Activated CD8-positive, alpha-beta memory T cell treated with anti-CD3 and anti-CD28 coated beads, Interleukin-2, amount 10 ng/mL, durations not matched to agents 7 days and 5 days (primary cell): ENCODE data around the gene VWA5A. TPM values are rescaled to one million over a fixed set of nuclear protein-coding genes. Genes with fewer than 3 reads are reported as not detected.
"Not testable (repeated sequence)": the region's sequence is repeated elsewhere in the genome, so short reads cannot be mapped to it uniquely, and the experiment has no call there.

Source experiments
- ATAC-seq: fragments of 150-1000 bp; cut with Tn5 transposase; one replicate; pipeline ENCODE4 v1.10.0; 2021; ENCODE audit warnings: moderate library complexity
- CTCF ChIA-PET: fragments of 350-600 bp; sonication (Branson Sonifier 250); formaldehyde crosslinking; loops from one replicate; lab custom pipeline; 2021; ENCODE audit warnings: antibody characterized with exemption; lab: Charles Lee
- DNase-seq: peaks from one replicate; pipeline ENCODE4 v3.0.0-alpha.2; 2020
- H3K27ac Mint-ChIP-seq: one replicate; pipeline ENCODE4 v1.8.0; 2021; ENCODE audit warnings: mild to moderate bottlenecking, mixed read lengths
- H3K27me3 Mint-ChIP-seq: one replicate; pipeline ENCODE4 v1.8.0; 2021; ENCODE audit warnings: mixed read lengths
- H3K36me3 Mint-ChIP-seq: one replicate; pipeline ENCODE4 v1.8.0; 2021; ENCODE audit warnings: mild to moderate bottlenecking, mixed read lengths
- H3K4me1 Mint-ChIP-seq: one replicate; pipeline ENCODE4 v1.8.0; 2021; ENCODE audit warnings: mixed read lengths
- H3K4me3 Mint-ChIP-seq: one replicate; pipeline ENCODE4 v1.8.0; 2021; ENCODE audit warnings: mild to moderate bottlenecking, moderate library complexity, mixed read lengths
- H3K9me3 Mint-ChIP-seq: one replicate; pipeline ENCODE4 v1.8.0; 2022; ENCODE audit warnings: low read depth, mixed read lengths
- total RNA-seq, 2 experiments: library from RNA; stranded (reverse); gene quantifications; one replicate each; pipeline ENCODE4 v1.2.3, GENCODE V29; 2021

The VWA5A gene
- total RNA-seq, 2 experiments from 2014 or later = 4.1 to 4.8 TPM

- H3K27me3 Mint-ChIP-seq = peaks cover 35% of the 10 kb centered on the region
- H3K9me3 Mint-ChIP-seq = no peaks in the 10 kb centered on the region
- H3K4me1 Mint-ChIP-seq = peaks cover 2% of the 10 kb centered on the region
- ATAC-seq (no peak), DNase-seq (no peak)
- no peak overlapping the region for H3K27ac Mint-ChIP-seq
- CTCF ChIA-PET = no interaction called here
- no peak overlapping the region for H3K4me3 Mint-ChIP-seq
- H3K36me3 Mint-ChIP-seq = no peaks in the 10 kb centered on the region
Measured at GRCh38 chr11:124108156-124108555, 7.1 kb upstream of the VWA5A start.

- Mint-ChIP-seq H3K4me3 (no peak overlapping the region), H3K9me3 (no peaks in the 10 kb centered on the region), H3K36me3 (no peaks in the 10 kb centered on the region), H3K27ac (no peak overlapping the region), H3K4me1 (peaks cover 8% of the 10 kb centered on the region), H3K27me3 (peaks cover 29% of the 10 kb centered on the region)
- CTCF ChIA-PET = interaction anchor here (1.2 to 1.3 kb wide), 2 partner anchors 10 to 86 kb away, joined by 3 to 4 read pairs; no protein-coding TSS in a partner anchor
- DNase-seq = no peak
- ATAC-seq = no peak
Measured at GRCh38 chr11:124109377-124109776, 5.9 kb upstream of the VWA5A start.

- no peak overlapping the region for H3K27ac Mint-ChIP-seq
- CTCF ChIA-PET = interaction anchor here (1.3 kb wide), 1 partner anchor 85 kb away, joined by 3 read pairs; no protein-coding TSS in a partner anchor
- peaks cover 14% of the 10 kb centered on the region for H3K4me1 Mint-ChIP-seq
- peaks cover 24% of the 10 kb centered on the region for H3K27me3 Mint-ChIP-seq
- H3K9me3 Mint-ChIP-seq = no peaks in the 10 kb centered on the region
- ATAC-seq = no peak
- H3K36me3 Mint-ChIP-seq = no peaks in the 10 kb centered on the region
- no peak for DNase-seq
- no peak overlapping the region for H3K4me3 Mint-ChIP-seq
Measured at GRCh38 chr11:124110201-124110600, 5.0 kb upstream of the VWA5A start.

- no peak for DNase-seq
- Mint-ChIP-seq H3K27me3 (peaks cover 10% of the 10 kb centered on the region), H3K27ac (no peak overlapping the region), H3K4me1 (peaks cover 24% of the 10 kb centered on the region), H3K36me3 (peaks cover 3% of the 10 kb centered on the region), H3K9me3 (no peaks in the 10 kb centered on the region), H3K4me3 (no peak overlapping the region)
- CTCF ChIA-PET = interaction anchor here (0.9 kb wide), 1 partner anchor 515 kb away, joined by 3 read pairs; no protein-coding TSS in a partner anchor
- ATAC-seq = no peak
Measured at GRCh38 chr11:124113890-124114289, 1.4 kb upstream of the VWA5A start.

- ATAC-seq = peak; percentile 38
- CTCF ChIA-PET = interaction anchor here (1.5 kb wide), 1 partner anchor 44 kb away, joined by 5 read pairs; no protein-coding TSS in a partner anchor
- no peaks in the 10 kb centered on the region for H3K9me3 Mint-ChIP-seq
- no peak for DNase-seq
- peaks cover 24% of the 10 kb centered on the region for H3K4me1 Mint-ChIP-seq
- H3K36me3 Mint-ChIP-seq = peaks cover 6% of the 10 kb centered on the region
- peak overlapping the region; percentile 74 for H3K27ac Mint-ChIP-seq
- peaks cover 5% of the 10 kb centered on the region for H3K27me3 Mint-ChIP-seq
- peak overlapping the region; percentile 80 for H3K4me3 Mint-ChIP-seq
Measured at GRCh38 chr11:124115782-124116616, 749 bp downstream of the VWA5A start.

GRCh38 chr11:124119103-124119502 is 3.9 kb downstream of the VWA5A start:
- Mint-ChIP-seq H3K27ac (no peak overlapping the region), H3K4me3 (no peak overlapping the region), H3K36me3 (peaks cover 7% of the 10 kb centered on the region), H3K9me3 (no peaks in the 10 kb centered on the region), H3K4me1 (peaks cover 16% of the 10 kb centered on the region), H3K27me3 (no peaks in the 10 kb centered on the region)
- DNase-seq (no peak), ATAC-seq (no peak)
- CTCF ChIA-PET = no interaction called here

- no peaks in the 10 kb centered on the region for H3K9me3 Mint-ChIP-seq
- no peaks in the 10 kb centered on the region for H3K27me3 Mint-ChIP-seq
- no peak for ATAC-seq
- peaks cover 9% of the 10 kb centered on the region for H3K36me3 Mint-ChIP-seq
- H3K27ac Mint-ChIP-seq = no peak overlapping the region
- DNase-seq = no peak
- H3K4me1 Mint-ChIP-seq = peaks cover 6% of the 10 kb centered on the region
- CTCF ChIA-PET = no interaction called here
- H3K4me3 Mint-ChIP-seq = no peak overlapping the region
Measured at GRCh38 chr11:124120891-124121290, 5.6 kb downstream of the VWA5A start.

- CTCF ChIA-PET = interaction anchor here (1.6 kb wide), 1 partner anchor 20 kb away, joined by 3 read pairs; no protein-coding TSS in a partner anchor
- Mint-ChIP-seq H3K9me3 (no peaks in the 10 kb centered on the region), H3K36me3 (peaks cover 9% of the 10 kb centered on the region), H3K4me3 (no peak overlapping the region), H3K27ac (no peak overlapping the region), H3K4me1 (no peaks in the 10 kb centered on the region), H3K27me3 (no peaks in the 10 kb centered on the region)
- no peak for ATAC-seq
- DNase-seq = no peak
Measured at GRCh38 chr11:124122123-124122522, 6.9 kb downstream of the VWA5A start.

- Mint-ChIP-seq H3K4me1 (no peaks in the 10 kb centered on the region), H3K36me3 (peaks cover 8% of the 10 kb centered on the region), H3K9me3 (no peaks in the 10 kb centered on the region), H3K4me3 (no peak overlapping the region), H3K27me3 (no peaks in the 10 kb centered on the region), H3K27ac (no peak overlapping the region)
- CTCF ChIA-PET = no interaction called here
- DNase-seq (no peak), ATAC-seq (no peak)
Measured at GRCh38 chr11:124123622-124124021, 8.4 kb downstream of the VWA5A start.

GRCh38 chr11:124127134-124127533 is 11.9 kb downstream of the VWA5A start:
- H3K4me1 Mint-ChIP-seq, CTCF ChIA-PET: not testable (repeated sequence)

GRCh38 chr11:124143034-124143433 is 27.8 kb downstream of the VWA5A start:
- Mint-ChIP-seq H3K36me3 (no peaks in the 10 kb centered on the region), H3K27me3 (no peaks in the 10 kb centered on the region), H3K9me3 (peaks cover 2% of the 10 kb centered on the region), H3K4me1 (no peaks in the 10 kb centered on the region), H3K27ac (no peak overlapping the region), H3K4me3 (no peak overlapping the region)
- no peak for DNase-seq
- CTCF ChIA-PET = interaction anchor here (0.7 kb wide), 1 partner anchor 21 kb away, joined by 3 read pairs; no protein-coding TSS in a partner anchor
- no peak for ATAC-seq

More at GRCh38 chr11:124127134-124127533, 11.9 kb downstream of the VWA5A start:
- not testable (repeated sequence) for H3K27ac Mint-ChIP-seq, H3K36me3 Mint-ChIP-seq, H3K9me3 Mint-ChIP-seq, ATAC-seq, DNase-seq, H3K27me3 Mint-ChIP-seq, H3K4me3 Mint-ChIP-seq

GRCh38 chr11:124147951-124148350 is 32.7 kb downstream of the VWA5A start:
- ATAC-seq (no peak), DNase-seq (no peak)
- Mint-ChIP-seq H3K27ac (no peak overlapping the region), H3K4me1 (no peaks in the 10 kb centered on the region), H3K4me3 (no peak overlapping the region), H3K36me3 (no peaks in the 10 kb centered on the region), H3K27me3 (peaks cover 3% of the 10 kb centered on the region), H3K9me3 (no peaks in the 10 kb centered on the region)
- CTCF ChIA-PET = no interaction called here

- CTCF ChIA-PET = interaction anchor here (1.5 kb wide), 1 partner anchor 82 kb away, joined by 3 read pairs; no protein-coding TSS in a partner anchor
- no peaks in the 10 kb centered on the region for H3K9me3 Mint-ChIP-seq
- peaks cover 5% of the 10 kb centered on the region for H3K27me3 Mint-ChIP-seq
- no peaks in the 10 kb centered on the region for H3K4me1 Mint-ChIP-seq
- H3K4me3 Mint-ChIP-seq = no peak overlapping the region
- no peaks in the 10 kb centered on the region for H3K36me3 Mint-ChIP-seq
- no peak for ATAC-seq
- H3K27ac Mint-ChIP-seq = no peak overlapping the region
- DNase-seq = no peak
Measured at GRCh38 chr11:124150684-124151083, 35.4 kb downstream of the VWA5A start.
